HL-60 (cell line): ENCODE data around the gene SPINK5.

ENCODE experiments used
- DNase-seq, 2 experiments: peaks; one replicate each; pipeline ENCODE4 v3.0.0-alpha.2; 2010 to 2020; ENCODE audit warnings: low read depth in 1 of 2, low spot score in 1 of 2
- H3K27ac ChIP-seq: fragments of 250-450 bp; sonication (Bioruptor Pico); replicated peaks from 2 replicates; pipeline ENCODE4 v1.5.1; 2020; ENCODE audit warnings: mild to moderate bottlenecking, moderate library complexity
- H3K27me3 ChIP-seq: fragments of 250-450 bp; sonication (Bioruptor Pico); 2 replicates; pipeline ENCODE4 v1.5.1; 2021; ENCODE audit warnings: mild to moderate bottlenecking, moderate library complexity; ENCODE audit not compliant: insufficient read depth, poor library complexity, severe bottlenecking
- H3K4me3 ChIP-seq: replicated peaks from 2 replicates; pipeline ENCODE4 v1.5.1; 2011; ENCODE audit warnings: mild to moderate bottlenecking, control low read depth, low read length; ENCODE audit not compliant: insufficient read depth
- GABPA ChIP-seq: IDR thresholded peaks from 2 replicates; pipeline ENCODE4 v1.6.1; 2012; ENCODE audit warnings: low read depth
- POLR2AphosphoS5 ChIP-seq: IDR thresholded peaks from 2 replicates; pipeline ENCODE4 v1.6.1; 2012; ENCODE audit warnings: low read depth
- SPI1 ChIP-seq: IDR thresholded peaks from 2 replicates; pipeline ENCODE4 v1.6.1; 2012; ENCODE audit warnings: low read depth, mild to moderate bottlenecking, borderline replicate concordance
- TF ChIP-seq, protein P1 (sequence below): IDR thresholded peaks from 2 replicates; pipeline ENCODE4 v1.6.1; 2012; ENCODE audit warnings: low read depth; ENCODE audit not compliant: insufficient replicate concordance
- TF ChIP-seq, protein P2 (sequence below): IDR thresholded peaks from one replicate; pipeline ENCODE4 v1.5.1; 2011; ENCODE audit warnings: low read length, control low read depth, inconsistent platforms; ENCODE audit not compliant: insufficient read depth

The SPINK5 gene

DNA sequence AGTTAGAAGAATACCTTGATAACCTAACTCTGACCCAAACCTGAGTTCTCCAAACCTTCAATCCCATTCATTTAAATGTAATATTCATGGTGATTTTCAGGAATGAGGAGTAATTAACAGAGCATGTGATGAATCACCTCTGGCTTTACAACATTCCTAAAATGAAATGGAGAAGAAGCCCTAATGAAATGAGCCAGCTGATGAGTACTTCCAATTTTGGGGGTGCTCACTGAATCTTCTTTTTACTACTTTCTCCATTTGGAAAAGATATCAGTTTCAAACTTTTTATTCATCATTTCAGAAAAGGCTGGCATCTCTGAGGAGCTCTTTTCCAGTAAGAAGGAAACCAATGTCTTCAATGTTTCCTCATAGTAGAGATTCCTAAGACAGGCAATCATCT is 2.9 kb upstream of the SPINK5 start:
- Histone ChIP-seq H3K27ac (no peak overlapping the region), H3K4me3 (no peak overlapping the region), H3K27me3 (no peaks in the 10 kb centered on the region)
- no peak for TF ChIP-seq GABPA
- TF ChIP-seq, protein P1, sequence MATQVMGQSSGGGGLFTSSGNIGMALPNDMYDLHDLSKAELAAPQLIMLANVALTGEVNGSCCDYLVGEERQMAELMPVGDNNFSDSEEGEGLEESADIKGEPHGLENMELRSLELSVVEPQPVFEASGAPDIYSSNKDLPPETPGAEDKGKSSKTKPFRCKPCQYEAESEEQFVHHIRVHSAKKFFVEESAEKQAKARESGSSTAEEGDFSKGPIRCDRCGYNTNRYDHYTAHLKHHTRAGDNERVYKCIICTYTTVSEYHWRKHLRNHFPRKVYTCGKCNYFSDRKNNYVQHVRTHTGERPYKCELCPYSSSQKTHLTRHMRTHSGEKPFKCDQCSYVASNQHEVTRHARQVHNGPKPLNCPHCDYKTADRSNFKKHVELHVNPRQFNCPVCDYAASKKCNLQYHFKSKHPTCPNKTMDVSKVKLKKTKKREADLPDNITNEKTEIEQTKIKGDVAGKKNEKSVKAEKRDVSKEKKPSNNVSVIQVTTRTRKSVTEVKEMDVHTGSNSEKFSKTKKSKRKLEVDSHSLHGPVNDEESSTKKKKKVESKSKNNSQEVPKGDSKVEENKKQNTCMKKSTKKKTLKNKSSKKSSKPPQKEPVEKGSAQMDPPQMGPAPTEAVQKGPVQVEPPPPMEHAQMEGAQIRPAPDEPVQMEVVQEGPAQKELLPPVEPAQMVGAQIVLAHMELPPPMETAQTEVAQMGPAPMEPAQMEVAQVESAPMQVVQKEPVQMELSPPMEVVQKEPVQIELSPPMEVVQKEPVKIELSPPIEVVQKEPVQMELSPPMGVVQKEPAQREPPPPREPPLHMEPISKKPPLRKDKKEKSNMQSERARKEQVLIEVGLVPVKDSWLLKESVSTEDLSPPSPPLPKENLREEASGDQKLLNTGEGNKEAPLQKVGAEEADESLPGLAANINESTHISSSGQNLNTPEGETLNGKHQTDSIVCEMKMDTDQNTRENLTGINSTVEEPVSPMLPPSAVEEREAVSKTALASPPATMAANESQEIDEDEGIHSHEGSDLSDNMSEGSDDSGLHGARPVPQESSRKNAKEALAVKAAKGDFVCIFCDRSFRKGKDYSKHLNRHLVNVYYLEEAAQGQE = no peak
- no peak for TF ChIP-seq SPI1
- DNase-seq = no peak

DNA sequence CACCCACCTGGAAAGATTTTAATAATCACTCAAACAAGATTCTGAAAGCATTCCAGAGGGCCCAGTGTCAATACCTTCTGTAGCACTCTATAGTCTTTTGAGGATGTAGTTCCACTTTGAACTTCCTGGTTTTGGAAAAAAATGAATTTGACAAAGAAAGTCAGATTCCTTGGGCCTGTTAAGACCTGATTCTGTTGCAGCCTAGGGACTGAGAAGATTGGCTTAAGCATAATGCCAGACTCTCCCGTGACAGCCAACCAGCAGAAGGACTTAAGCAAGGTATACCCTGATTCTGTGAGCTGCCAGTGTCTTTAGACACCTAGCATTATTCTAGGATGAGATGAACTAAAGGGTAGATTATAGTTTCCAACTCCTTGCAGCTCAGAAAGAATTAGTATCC is 6.8 kb downstream of the SPINK5 start:
- no peak overlapping the region for H3K4me3 ChIP-seq
- DNase-seq = no peak
- no peaks in the 10 kb centered on the region for H3K27me3 ChIP-seq
- TF ChIP-seq SPI1 (no peak), POLR2AphosphoS5 (no peak), GABPA (no peak)
- TF ChIP-seq, protein P2, sequence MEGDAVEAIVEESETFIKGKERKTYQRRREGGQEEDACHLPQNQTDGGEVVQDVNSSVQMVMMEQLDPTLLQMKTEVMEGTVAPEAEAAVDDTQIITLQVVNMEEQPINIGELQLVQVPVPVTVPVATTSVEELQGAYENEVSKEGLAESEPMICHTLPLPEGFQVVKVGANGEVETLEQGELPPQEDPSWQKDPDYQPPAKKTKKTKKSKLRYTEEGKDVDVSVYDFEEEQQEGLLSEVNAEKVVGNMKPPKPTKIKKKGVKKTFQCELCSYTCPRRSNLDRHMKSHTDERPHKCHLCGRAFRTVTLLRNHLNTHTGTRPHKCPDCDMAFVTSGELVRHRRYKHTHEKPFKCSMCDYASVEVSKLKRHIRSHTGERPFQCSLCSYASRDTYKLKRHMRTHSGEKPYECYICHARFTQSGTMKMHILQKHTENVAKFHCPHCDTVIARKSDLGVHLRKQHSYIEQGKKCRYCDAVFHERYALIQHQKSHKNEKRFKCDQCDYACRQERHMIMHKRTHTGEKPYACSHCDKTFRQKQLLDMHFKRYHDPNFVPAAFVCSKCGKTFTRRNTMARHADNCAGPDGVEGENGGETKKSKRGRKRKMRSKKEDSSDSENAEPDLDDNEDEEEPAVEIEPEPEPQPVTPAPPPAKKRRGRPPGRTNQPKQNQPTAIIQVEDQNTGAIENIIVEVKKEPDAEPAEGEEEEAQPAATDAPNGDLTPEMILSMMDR = no peak
- TF ChIP-seq, protein P1 = no peak
- H3K27ac ChIP-seq = no peak overlapping the region

DNA sequence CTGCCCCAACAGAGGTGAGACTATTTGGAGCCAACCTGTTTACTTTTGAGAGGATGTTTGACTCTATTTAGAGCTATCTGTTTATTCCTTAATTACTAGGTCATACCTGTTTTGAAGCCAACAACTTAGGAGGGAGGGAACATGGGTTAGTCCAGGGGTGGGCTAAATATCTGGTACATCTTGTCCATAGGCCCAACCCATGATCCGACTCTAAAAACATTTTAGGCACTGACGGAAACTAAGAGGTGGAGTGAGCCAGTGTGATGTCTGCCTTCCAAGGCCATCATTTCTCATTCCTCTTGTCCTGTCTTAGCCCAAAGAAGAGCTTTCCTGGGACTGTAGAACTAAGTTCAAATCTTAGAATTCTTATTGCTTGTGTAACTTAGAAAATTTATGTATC is 8.4 kb downstream of the SPINK5 start:
- Histone ChIP-seq H3K4me3 (no peak overlapping the region), H3K27ac (no peak overlapping the region), H3K27me3 (no peaks in the 10 kb centered on the region)
- no peak for DNase-seq
- TF ChIP-seq SPI1 (no peak), POLR2AphosphoS5 (no peak), GABPA (no peak)
- TF ChIP-seq, protein P1 = no peak
- TF ChIP-seq, protein P2 = no peak

DNA sequence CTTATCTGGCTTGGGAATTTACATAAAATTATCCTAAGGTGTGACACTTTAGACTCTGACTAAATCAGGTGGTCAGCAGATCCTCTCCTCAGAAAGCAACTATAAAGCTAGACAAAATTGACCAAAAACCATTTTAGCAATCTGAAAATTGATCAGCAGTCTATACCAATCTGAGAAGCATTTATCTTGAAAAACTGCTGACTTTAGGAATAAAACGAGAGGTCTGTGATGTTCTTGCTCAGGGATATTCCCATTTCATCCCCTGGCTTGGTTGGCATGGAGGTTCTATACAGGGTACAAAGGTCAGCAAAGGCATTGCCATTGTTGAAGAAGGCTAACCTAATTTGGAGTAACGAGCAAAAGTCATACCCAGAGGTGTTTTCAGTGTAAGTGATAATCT is 11.7 kb downstream of the SPINK5 start:
- DNase-seq = no peak
- Histone ChIP-seq H3K27me3 (no peaks in the 10 kb centered on the region), H3K27ac (no peak overlapping the region), H3K4me3 (no peak overlapping the region)
- TF ChIP-seq, protein P2 = no peak
- TF ChIP-seq POLR2AphosphoS5 (no peak), SPI1 (no peak), GABPA (no peak)
- TF ChIP-seq, protein P1 = no peak
